ENCODE measurements around the gene B4GALNT1. TPM values are rescaled to one million over a fixed set of nuclear protein-coding genes. Genes with fewer than 3 reads are reported as not detected.
A peak's percentile ranks its signal among the peaks of the same experiment; 100 is the strongest.
"Not testable (repeated sequence)": the region's sequence is repeated elsewhere in the genome, so short reads cannot be mapped to it uniquely, and the experiment has no call there.

Gene B4GALNT1
- total RNA-seq (1.4 TPM), polyA plus RNA-seq (ENCODE audit: insufficient read depth in 1 of 8, insufficient read length in 8 of 8, low replicate concordance in 1 of 8) (1 to 10 TPM; 1.9 to 2.9 (median 2.4) TPM)
- long read RNA-seq, donor 1: 0 reads
- long read RNA-seq, donor 2: 0 reads
- long read RNA-seq, donor 3: 0 reads
- long read RNA-seq, donor 4: 0 reads
- long read RNA-seq, donor 5, partial matches to known transcripts: 0 of 2 reads
- long read RNA-seq, donor 5, other reads (novel, unspliced or antisense): 0 of 2 reads
- long read RNA-seq, donor 6: 0 reads
- long read RNA-seq, donor 7, partial matches to known transcripts: 0 of 1 reads
- long read RNA-seq, donor 7, other reads (novel, unspliced or antisense): 0 of 1 reads
- long read RNA-seq, donor 8: 0 reads
- long read RNA-seq, donor 9: 0 reads
- long read RNA-seq, donor 10: 0 reads
- long read RNA-seq, donor 11: 0 reads

- H3K4me3 ChIP-seq (ENCODE audit: low read length): peak within 1 kb of the TSS; percentile 49
- DNase-seq: peak; percentile 67
- H3K36me3 ChIP-seq (ENCODE audit: control insufficient read depth, insufficient read depth, low read length): no peaks in the 10 kb centered on the region
- peaks cover 65% of the 10 kb centered on the region for H3K27me3 ChIP-seq (ENCODE audit: control insufficient read depth, insufficient read depth, low read length)
- WGBS (ENCODE audit: insufficient coverage): 0% methylated on average over 45 of the region's 58 CpGs
- H3K27ac ChIP-seq (ENCODE audit: low read length): no peak within 1 kb of the TSS
- H3K4me1 ChIP-seq (ENCODE audit: control insufficient read depth, insufficient read depth, low read length): peaks cover 16% of the 10 kb centered on the region
- H3K9me3 ChIP-seq (replicated peaks; ENCODE audit: control insufficient read depth, low read depth, low read length): no peaks in the 10 kb centered on the region
These were observed at the start of gene B4GALNT1 for GRCh38 chr12:57632958-57633840. B4GALNT1 (minus strand) TSS chr12:57633201; CDS start chr12:57632132, 1,069 bp downstream.

DNA sequence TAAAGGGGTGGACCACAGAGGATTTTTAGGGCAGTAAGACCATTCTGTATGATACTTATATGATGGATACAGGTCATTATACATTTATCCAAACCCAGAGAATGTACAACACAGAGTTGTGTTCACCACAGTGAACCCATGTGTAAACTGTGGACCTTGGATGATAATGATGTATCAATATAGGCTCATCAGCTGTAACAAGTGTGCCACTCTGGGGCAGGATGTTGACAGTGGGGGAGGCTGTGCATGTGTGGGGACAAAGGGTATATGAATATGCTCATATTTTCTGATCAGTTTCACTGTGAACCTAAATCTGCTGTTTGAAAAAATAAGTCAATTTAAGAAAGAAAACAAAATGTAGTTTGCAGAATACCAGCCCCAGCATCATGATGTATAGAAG lies 46.7 kb upstream of the B4GALNT1 start:
- H3K27ac ChIP-seq (ENCODE audit: low read length): no peak overlapping the region
- no peak overlapping the region for H3K4me3 ChIP-seq (ENCODE audit: low read length)
- DNase-seq: no peak
- no peaks in the 10 kb centered on the region for H3K27me3 ChIP-seq (ENCODE audit: control insufficient read depth, insufficient read depth, low read length)
- peaks cover 3% of the 10 kb centered on the region for H3K9me3 ChIP-seq (replicated peaks; ENCODE audit: control insufficient read depth, low read depth, low read length)
- no peaks in the 10 kb centered on the region for H3K4me1 ChIP-seq (ENCODE audit: control insufficient read depth, insufficient read depth, low read length)
- no peaks in the 10 kb centered on the region for H3K36me3 ChIP-seq (ENCODE audit: control insufficient read depth, insufficient read depth, low read length)

GRCh38 chr12:57677947-57678346 lies 44.9 kb upstream of the B4GALNT1 start:
- not testable (repeated sequence) for H3K9me3 ChIP-seq (replicated peaks; ENCODE audit: control insufficient read depth, low read depth, low read length); H3K27ac ChIP-seq (ENCODE audit: low read length); DNase-seq; H3K27me3 ChIP-seq (ENCODE audit: control insufficient read depth, insufficient read depth, low read length); H3K4me1 ChIP-seq (ENCODE audit: control insufficient read depth, insufficient read depth, low read length); H3K36me3 ChIP-seq (ENCODE audit: control insufficient read depth, insufficient read depth, low read length); H3K4me3 ChIP-seq (ENCODE audit: low read length)
- 91% methylated on average over 5 of the region's 9 CpGs for WGBS (ENCODE audit: insufficient coverage)

DNA sequence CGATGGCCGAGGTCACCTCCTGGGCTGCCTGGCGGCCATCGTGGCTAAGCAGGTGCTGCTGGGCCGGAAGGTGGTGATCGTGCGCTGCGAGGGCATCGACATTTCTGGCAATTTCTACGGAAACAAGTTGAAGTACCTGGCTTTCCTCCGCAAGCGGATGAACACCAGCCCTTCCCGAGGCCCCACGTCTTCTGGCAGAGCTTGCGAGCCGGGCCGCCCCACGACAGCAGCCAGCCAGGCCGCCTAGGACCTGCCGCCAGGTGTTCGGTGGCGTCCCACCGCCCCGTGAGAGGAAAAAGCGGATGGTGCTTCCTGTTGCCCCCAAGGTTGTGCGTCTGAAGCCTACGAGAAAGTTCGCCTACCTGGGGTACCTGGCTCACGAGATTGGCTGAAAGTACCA lies 41.7 kb upstream of the B4GALNT1 start:
- H3K4me3 ChIP-seq (ENCODE audit: low read length): no peak overlapping the region
- WGBS (ENCODE audit: insufficient coverage): 87% methylated on average over 29 of the region's 29 CpGs

GRCh38 chr12:57672801-57673200 lies 39.8 kb upstream of the B4GALNT1 start:
- Histone ChIP-seq H3K9me3 (replicated peaks; ENCODE audit: control insufficient read depth, low read depth, low read length) (no peaks in the 10 kb centered on the region), H3K27ac (ENCODE audit: low read length) (no peak overlapping the region), H3K4me3 (ENCODE audit: low read length) (no peak overlapping the region), H3K27me3 (ENCODE audit: control insufficient read depth, insufficient read depth, low read length) (no peaks in the 10 kb centered on the region), H3K4me1 (ENCODE audit: control insufficient read depth, insufficient read depth, low read length) (no peaks in the 10 kb centered on the region), H3K36me3 (ENCODE audit: control insufficient read depth, insufficient read depth, low read length) (no peaks in the 10 kb centered on the region)
- DNase-seq: no peak
- WGBS (ENCODE audit: insufficient coverage): 76% methylated on average over 4 of the region's 6 CpGs

More for the DNA sequence above, 41.7 kb upstream of the B4GALNT1 start:
- H3K9me3 ChIP-seq (replicated peaks; ENCODE audit: control insufficient read depth, low read depth, low read length): no peaks in the 10 kb centered on the region
- no peak overlapping the region for H3K27ac ChIP-seq (ENCODE audit: low read length)
- no peaks in the 10 kb centered on the region for H3K4me1 ChIP-seq (ENCODE audit: control insufficient read depth, insufficient read depth, low read length)
- no peaks in the 10 kb centered on the region for H3K36me3 ChIP-seq (ENCODE audit: control insufficient read depth, insufficient read depth, low read length)
- no peaks in the 10 kb centered on the region for H3K27me3 ChIP-seq (ENCODE audit: control insufficient read depth, insufficient read depth, low read length)
- DNase-seq: no peak

DNA sequence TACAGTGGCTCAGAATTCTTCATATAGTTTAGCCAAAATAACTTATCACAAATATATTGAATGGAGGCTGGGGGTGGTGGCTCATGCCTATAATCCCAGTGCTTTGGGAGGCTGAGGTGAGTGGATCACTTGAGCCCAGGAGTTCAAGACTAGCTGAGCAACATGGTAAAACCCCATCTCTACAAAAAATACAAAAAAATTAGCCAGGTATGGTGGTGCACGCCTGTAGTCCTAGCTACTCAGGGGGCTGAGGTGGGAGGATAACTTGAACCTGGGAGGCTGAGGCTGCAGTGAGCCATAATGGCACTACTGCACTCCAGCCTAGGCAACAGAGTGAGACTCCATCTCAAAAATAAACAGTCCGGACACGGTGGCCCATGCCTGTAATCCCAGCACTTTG lies 38.8 kb upstream of the B4GALNT1 start:
- H3K4me1 ChIP-seq (ENCODE audit: control insufficient read depth, insufficient read depth, low read length); H3K27ac ChIP-seq (ENCODE audit: low read length); H3K36me3 ChIP-seq (ENCODE audit: control insufficient read depth, insufficient read depth, low read length); DNase-seq; H3K27me3 ChIP-seq (ENCODE audit: control insufficient read depth, insufficient read depth, low read length); H3K4me3 ChIP-seq (ENCODE audit: low read length); H3K9me3 ChIP-seq (replicated peaks; ENCODE audit: control insufficient read depth, low read depth, low read length): not testable (repeated sequence)
- 89% methylated on average over 3 of the region's 3 CpGs for WGBS (ENCODE audit: insufficient coverage)

- H3K4me1 ChIP-seq (ENCODE audit: control insufficient read depth, insufficient read depth, low read length); H3K9me3 ChIP-seq (replicated peaks; ENCODE audit: control insufficient read depth, low read depth, low read length); DNase-seq; H3K4me3 ChIP-seq (ENCODE audit: low read length); H3K36me3 ChIP-seq (ENCODE audit: control insufficient read depth, insufficient read depth, low read length); H3K27ac ChIP-seq (ENCODE audit: low read length); H3K27me3 ChIP-seq (ENCODE audit: control insufficient read depth, insufficient read depth, low read length): not testable (repeated sequence)
- 85% methylated on average over 2 of the region's 10 CpGs for WGBS (ENCODE audit: insufficient coverage)
These were observed 36.7 kb upstream of the B4GALNT1 start for GRCh38 chr12:57669691-57670090.

- no peak for DNase-seq
- no peaks in the 10 kb centered on the region for H3K27me3 ChIP-seq (ENCODE audit: control insufficient read depth, insufficient read depth, low read length)
- WGBS (ENCODE audit: insufficient coverage): 60% methylated on average over 5 of the region's 5 CpGs
- H3K4me1 ChIP-seq (ENCODE audit: control insufficient read depth, insufficient read depth, low read length): no peaks in the 10 kb centered on the region
- no peaks in the 10 kb centered on the region for H3K36me3 ChIP-seq (ENCODE audit: control insufficient read depth, insufficient read depth, low read length)
- H3K9me3 ChIP-seq (replicated peaks; ENCODE audit: control insufficient read depth, low read depth, low read length): peaks cover 2% of the 10 kb centered on the region
- no peak overlapping the region for H3K4me3 ChIP-seq (ENCODE audit: low read length)
- H3K27ac ChIP-seq (ENCODE audit: low read length): no peak overlapping the region
These were observed 33.9 kb upstream of the B4GALNT1 start for GRCh38 chr12:57666897-57667296.

DNA sequence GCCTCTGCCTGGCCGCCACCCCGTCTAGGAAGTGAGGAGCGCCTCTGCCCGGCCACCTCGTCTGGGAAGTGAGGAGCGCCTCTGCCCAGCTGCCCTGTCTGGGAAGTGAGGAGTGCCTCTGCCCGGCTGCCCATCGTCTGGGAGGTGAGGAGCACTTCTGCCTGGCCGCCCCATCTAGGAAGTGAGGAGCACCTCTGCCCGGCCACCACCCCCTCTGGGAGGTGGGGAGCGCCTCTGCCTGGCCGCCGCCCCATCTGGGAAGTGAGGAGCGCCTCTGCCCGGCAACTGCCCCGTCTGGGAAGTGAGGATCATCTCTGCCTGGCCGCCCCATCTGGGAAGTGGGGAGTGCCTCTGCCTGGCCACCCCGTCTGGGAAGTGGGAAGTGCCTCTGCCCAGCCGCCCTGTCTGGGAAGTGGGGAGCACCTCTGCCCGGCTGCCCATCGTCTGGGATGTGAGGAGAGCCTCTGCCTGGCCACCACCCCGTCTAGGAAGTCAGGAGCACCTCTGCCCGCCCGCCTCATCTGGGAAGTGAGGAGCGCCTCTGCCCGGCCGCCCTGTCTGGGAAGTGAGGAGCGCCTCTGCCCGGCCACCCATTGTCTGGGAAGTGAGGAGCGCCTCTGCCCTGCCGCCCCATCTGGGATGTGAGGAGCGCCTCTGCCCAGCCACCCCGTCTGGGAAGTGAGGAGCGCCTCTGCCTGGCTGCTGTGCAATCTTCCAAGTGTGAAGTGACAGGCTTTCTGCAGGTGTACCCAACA lies 32.2 kb upstream of the B4GALNT1 start:
- H3K27ac ChIP-seq (ENCODE audit: low read length); H3K36me3 ChIP-seq (ENCODE audit: control insufficient read depth, insufficient read depth, low read length); H3K4me3 ChIP-seq (ENCODE audit: low read length); H3K27me3 ChIP-seq (ENCODE audit: control insufficient read depth, insufficient read depth, low read length); H3K9me3 ChIP-seq (replicated peaks; ENCODE audit: control insufficient read depth, low read depth, low read length); DNase-seq; H3K4me1 ChIP-seq (ENCODE audit: control insufficient read depth, insufficient read depth, low read length): not testable (repeated sequence)
- WGBS (ENCODE audit: insufficient coverage): 81% methylated on average over 26 of the region's 34 CpGs

GRCh38 chr12:57661376-57661775 lies 28.4 kb upstream of the B4GALNT1 start:
- Histone ChIP-seq H3K4me1 (ENCODE audit: control insufficient read depth, insufficient read depth, low read length) (no peaks in the 10 kb centered on the region), H3K27me3 (ENCODE audit: control insufficient read depth, insufficient read depth, low read length) (no peaks in the 10 kb centered on the region), H3K27ac (ENCODE audit: low read length) (no peak overlapping the region), H3K9me3 (replicated peaks; ENCODE audit: control insufficient read depth, low read depth, low read length) (peaks cover 2% of the 10 kb centered on the region), H3K36me3 (ENCODE audit: control insufficient read depth, insufficient read depth, low read length) (no peaks in the 10 kb centered on the region), H3K4me3 (ENCODE audit: low read length) (no peak overlapping the region)
- 67% methylated on average over 2 of the region's 4 CpGs for WGBS (ENCODE audit: insufficient coverage)
- no peak for DNase-seq

Data from muscle of leg (tissue), 16 donors.